Measurements from ENCODE around the gene ARHGAP26.

Gene ARHGAP26

GRCh38 chr5:143188692-143189091 is 418.5 kb downstream of the ARHGAP26 start:
- H3K4me1 ChIP-seq (ENCODE audit: control insufficient read depth, low read length) = no peaks in the 10 kb centered on the region
- H3K36me3 ChIP-seq (ENCODE audit: control insufficient read depth, low read length) = no peaks in the 10 kb centered on the region
- H3K9me2 ChIP-seq (replicated peaks; ENCODE audit: control insufficient read depth, low read length) = no peaks in the 10 kb centered on the region
- no peak overlapping the region for H3K4me2 ChIP-seq (ENCODE audit: low read length)
- H3K9me3 ChIP-seq (ENCODE audit: control insufficient read depth, insufficient read depth, low read length) = no peaks in the 10 kb centered on the region
- no peaks in the 10 kb centered on the region for H3K79me2 ChIP-seq (ENCODE audit: control insufficient read depth, low read length)
- H3K27ac ChIP-seq (ENCODE audit: low read depth, low read length) = no peak overlapping the region
- H4K20me1 ChIP-seq (ENCODE audit: control insufficient read depth, insufficient read depth, low read depth, low read length) = no peaks in the 10 kb centered on the region
- no peaks in the 10 kb centered on the region for H3K27me3 ChIP-seq (ENCODE audit: control insufficient read depth, low read length)
- H3K4me3 ChIP-seq (ENCODE audit: low read length) = no peak overlapping the region
- TF ChIP-seq, protein P1, sequence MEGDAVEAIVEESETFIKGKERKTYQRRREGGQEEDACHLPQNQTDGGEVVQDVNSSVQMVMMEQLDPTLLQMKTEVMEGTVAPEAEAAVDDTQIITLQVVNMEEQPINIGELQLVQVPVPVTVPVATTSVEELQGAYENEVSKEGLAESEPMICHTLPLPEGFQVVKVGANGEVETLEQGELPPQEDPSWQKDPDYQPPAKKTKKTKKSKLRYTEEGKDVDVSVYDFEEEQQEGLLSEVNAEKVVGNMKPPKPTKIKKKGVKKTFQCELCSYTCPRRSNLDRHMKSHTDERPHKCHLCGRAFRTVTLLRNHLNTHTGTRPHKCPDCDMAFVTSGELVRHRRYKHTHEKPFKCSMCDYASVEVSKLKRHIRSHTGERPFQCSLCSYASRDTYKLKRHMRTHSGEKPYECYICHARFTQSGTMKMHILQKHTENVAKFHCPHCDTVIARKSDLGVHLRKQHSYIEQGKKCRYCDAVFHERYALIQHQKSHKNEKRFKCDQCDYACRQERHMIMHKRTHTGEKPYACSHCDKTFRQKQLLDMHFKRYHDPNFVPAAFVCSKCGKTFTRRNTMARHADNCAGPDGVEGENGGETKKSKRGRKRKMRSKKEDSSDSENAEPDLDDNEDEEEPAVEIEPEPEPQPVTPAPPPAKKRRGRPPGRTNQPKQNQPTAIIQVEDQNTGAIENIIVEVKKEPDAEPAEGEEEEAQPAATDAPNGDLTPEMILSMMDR (IDR thresholded peaks at IDR 0.05; ENCODE audit: low read depth, low read length, poor library complexity, severe bottlenecking) = no peak
- TF ChIP-seq EZH2phosphoT487 (IDR thresholded peaks at IDR 0.05; ENCODE audit: borderline replicate concordance, low read length) = no peak
- no peaks in the 10 kb centered on the region for H3F3A ChIP-seq (ENCODE audit: control insufficient read depth, insufficient read depth)

DNA sequence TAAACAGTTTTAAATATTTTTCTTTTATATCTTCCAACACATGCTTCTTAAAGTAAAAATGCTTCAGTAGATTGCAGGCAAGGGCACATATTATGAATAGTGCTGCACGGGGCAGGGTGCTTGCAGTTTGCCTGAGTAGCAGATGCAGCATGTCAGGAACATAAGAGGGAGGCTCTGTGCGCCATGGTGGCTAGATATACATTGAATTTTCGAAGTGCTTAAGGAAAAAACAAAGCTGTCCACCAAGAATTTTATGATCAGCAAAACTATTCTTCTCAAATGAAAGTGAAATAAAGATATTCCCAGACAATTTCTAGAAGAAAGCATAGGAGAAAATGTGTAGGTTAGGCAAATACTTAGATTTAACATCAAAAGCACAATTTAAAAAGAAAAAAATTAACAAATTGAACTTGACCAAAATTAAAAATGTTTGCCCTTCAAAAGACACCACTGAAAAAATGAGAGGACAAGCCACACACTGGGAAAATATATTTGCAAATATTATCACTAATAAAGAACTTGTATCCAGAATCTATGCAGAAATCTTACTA is 420.2 kb downstream of the ARHGAP26 start:
- Histone ChIP-seq H3K79me2 (ENCODE audit: control insufficient read depth, low read length) (no peaks in the 10 kb centered on the region), H3K4me3 (ENCODE audit: low read length) (no peak overlapping the region), H3K4me2 (ENCODE audit: low read length) (no peak overlapping the region), H3K9me3 (ENCODE audit: control insufficient read depth, insufficient read depth, low read length) (no peaks in the 10 kb centered on the region), H3K9me2 (replicated peaks; ENCODE audit: control insufficient read depth, low read length) (no peaks in the 10 kb centered on the region), H3K36me3 (ENCODE audit: control insufficient read depth, low read length) (no peaks in the 10 kb centered on the region), H3K27me3 (ENCODE audit: control insufficient read depth, low read length) (no peaks in the 10 kb centered on the region), H3F3A (ENCODE audit: control insufficient read depth, insufficient read depth) (no peaks in the 10 kb centered on the region), H3K4me1 (ENCODE audit: control insufficient read depth, low read length) (no peaks in the 10 kb centered on the region), H3K27ac (ENCODE audit: low read depth, low read length) (no peak overlapping the region), H4K20me1 (ENCODE audit: control insufficient read depth, insufficient read depth, low read depth, low read length) (no peaks in the 10 kb centered on the region)
- TF ChIP-seq EZH2phosphoT487 (IDR thresholded peaks at IDR 0.05; ENCODE audit: borderline replicate concordance, low read length) = no peak
- TF ChIP-seq, protein P1 (IDR thresholded peaks at IDR 0.05; ENCODE audit: low read depth, low read length, poor library complexity, severe bottlenecking) = no peak

- Histone ChIP-seq H3K4me2 (ENCODE audit: low read length) (no peak overlapping the region), H3K4me1 (ENCODE audit: control insufficient read depth, low read length) (peaks cover 5% of the 10 kb centered on the region)
- no peak for TF ChIP-seq EZH2phosphoT487 (IDR thresholded peaks at IDR 0.05; ENCODE audit: borderline replicate concordance, low read length)
- TF ChIP-seq, protein P1 (IDR thresholded peaks at IDR 0.05; ENCODE audit: low read depth, low read length, poor library complexity, severe bottlenecking) = no peak
Measured at GRCh38 chr5:143191720-143192119, 421.5 kb downstream of the ARHGAP26 start.

More at GRCh38 chr5:143191720-143192119, 421.5 kb downstream of the ARHGAP26 start:
- Histone ChIP-seq H3K27ac (ENCODE audit: low read depth, low read length) (no peak overlapping the region), H3F3A (ENCODE audit: control insufficient read depth, insufficient read depth) (no peaks in the 10 kb centered on the region), H3K79me2 (ENCODE audit: control insufficient read depth, low read length) (no peaks in the 10 kb centered on the region), H3K27me3 (ENCODE audit: control insufficient read depth, low read length) (no peaks in the 10 kb centered on the region), H3K36me3 (ENCODE audit: control insufficient read depth, low read length) (no peaks in the 10 kb centered on the region), H3K9me2 (replicated peaks; ENCODE audit: control insufficient read depth, low read length) (no peaks in the 10 kb centered on the region), H3K9me3 (ENCODE audit: control insufficient read depth, insufficient read depth, low read length) (no peaks in the 10 kb centered on the region), H4K20me1 (ENCODE audit: control insufficient read depth, insufficient read depth, low read depth, low read length) (no peaks in the 10 kb centered on the region), H3K4me3 (ENCODE audit: low read length) (no peak overlapping the region)

Data from DOHH2 (cell line).